KMS-11 (cell line): Measurements from ENCODE around the gene PDE1A.

Source experiments
- H2AFZ ChIP-seq: fragments of 200-600 bp; sonication (generic); 2 replicates; pipeline ENCODE4 v1.6.1; 2016; ENCODE audit warnings: antibody characterized with exemption, mixed run types, low read depth
- H3K27ac ChIP-seq: fragments of 200-600 bp; sonication (generic); 2 replicates; pipeline ENCODE4 v1.6.1; 2016; ENCODE audit warnings: mild to moderate bottlenecking, mixed run types
- H3K27me3 ChIP-seq: fragments of 200-600 bp; sonication (generic); 2 replicates; pipeline ENCODE4 v1.6.1; 2017; ENCODE audit warnings: mild to moderate bottlenecking, low read depth, mixed run types, moderate library complexity; ENCODE audit not compliant: insufficient read depth
- H3K36me3 ChIP-seq: fragments of 200-600 bp; sonication (generic); 2 replicates; pipeline ENCODE4 v1.6.1; 2017; ENCODE audit warnings: mild to moderate bottlenecking, mixed run types; ENCODE audit not compliant: insufficient read depth
- H3K4me1 ChIP-seq: fragments of 200-600 bp; sonication (generic); 2 replicates; pipeline ENCODE4 v1.6.1; 2016; ENCODE audit warnings: mild to moderate bottlenecking, low read depth, mixed run types; ENCODE audit not compliant: poor library complexity, severe bottlenecking
- H3K4me2 ChIP-seq: fragments of 200-600 bp; sonication (generic); 2 replicates; pipeline ENCODE4 v1.7.0; 2016; ENCODE audit warnings: mild to moderate bottlenecking, mixed run types
- H3K4me3 ChIP-seq: fragments of 200-600 bp; sonication (generic); IDR thresholded peaks from 2 replicates; pipeline ENCODE4 v1.6.1; 2017; ENCODE audit warnings: low read depth, low read length, mixed read lengths; ENCODE audit not compliant: insufficient read depth
- H3K79me2 ChIP-seq: fragments of 200-600 bp; sonication (generic); 2 replicates; pipeline ENCODE4 v1.6.1; 2016; ENCODE audit warnings: low read depth, mixed run types; ENCODE audit not compliant: insufficient read depth
- H3K9ac ChIP-seq: fragments of 200-600 bp; sonication (generic); 2 replicates; pipeline ENCODE4 v1.6.1; 2016; ENCODE audit warnings: mild to moderate bottlenecking, mixed run types
- H4K20me1 ChIP-seq: fragments of 200-600 bp; sonication (generic); 2 replicates; pipeline ENCODE4 v1.6.1; 2016; ENCODE audit warnings: mild to moderate bottlenecking, mixed run types; ENCODE audit not compliant: insufficient read depth
- TF ChIP-seq, protein P1 (sequence below): fragments of 200-600 bp; sonication (generic); conservative IDR thresholded peaks from 2 replicates; pipeline ENCODE4 v1.6.1; 2017; ENCODE audit warnings: low read depth, mild to moderate bottlenecking, antibody characterized with exemption, low read length, moderate library complexity, mixed read lengths

Gene PDE1A

DNA sequence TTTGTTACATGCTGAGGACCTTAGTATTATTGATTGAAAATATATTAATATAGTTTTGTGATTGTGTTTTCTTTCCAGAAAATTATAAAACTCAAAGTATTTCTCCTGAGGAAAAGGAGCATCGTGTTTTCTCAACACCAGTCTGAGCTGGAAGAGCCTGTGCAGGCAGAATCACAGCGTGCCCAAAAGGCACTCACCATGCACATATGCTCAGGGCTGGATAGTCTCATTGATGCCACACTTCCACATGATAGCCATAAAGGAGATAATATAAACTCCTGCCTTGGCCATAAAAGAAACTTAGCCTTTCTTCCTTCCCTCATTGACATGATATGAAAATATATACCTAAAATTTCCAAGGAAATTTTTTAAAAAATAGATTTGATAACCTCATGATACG, 4.0 kb downstream of the PDE1A start:
- Histone ChIP-seq H3K9ac (no peak overlapping the region), H3K4me3 (no peak overlapping the region), H3K4me1 (no peaks in the 10 kb centered on the region), H4K20me1 (no peaks in the 10 kb centered on the region), H3K79me2 (no peaks in the 10 kb centered on the region), H3K27me3 (no peaks in the 10 kb centered on the region), H3K4me2 (no peak overlapping the region), H3K36me3 (no peaks in the 10 kb centered on the region), H3K27ac (no peak overlapping the region), H2AFZ (no peak overlapping the region)
- TF ChIP-seq, protein P1, sequence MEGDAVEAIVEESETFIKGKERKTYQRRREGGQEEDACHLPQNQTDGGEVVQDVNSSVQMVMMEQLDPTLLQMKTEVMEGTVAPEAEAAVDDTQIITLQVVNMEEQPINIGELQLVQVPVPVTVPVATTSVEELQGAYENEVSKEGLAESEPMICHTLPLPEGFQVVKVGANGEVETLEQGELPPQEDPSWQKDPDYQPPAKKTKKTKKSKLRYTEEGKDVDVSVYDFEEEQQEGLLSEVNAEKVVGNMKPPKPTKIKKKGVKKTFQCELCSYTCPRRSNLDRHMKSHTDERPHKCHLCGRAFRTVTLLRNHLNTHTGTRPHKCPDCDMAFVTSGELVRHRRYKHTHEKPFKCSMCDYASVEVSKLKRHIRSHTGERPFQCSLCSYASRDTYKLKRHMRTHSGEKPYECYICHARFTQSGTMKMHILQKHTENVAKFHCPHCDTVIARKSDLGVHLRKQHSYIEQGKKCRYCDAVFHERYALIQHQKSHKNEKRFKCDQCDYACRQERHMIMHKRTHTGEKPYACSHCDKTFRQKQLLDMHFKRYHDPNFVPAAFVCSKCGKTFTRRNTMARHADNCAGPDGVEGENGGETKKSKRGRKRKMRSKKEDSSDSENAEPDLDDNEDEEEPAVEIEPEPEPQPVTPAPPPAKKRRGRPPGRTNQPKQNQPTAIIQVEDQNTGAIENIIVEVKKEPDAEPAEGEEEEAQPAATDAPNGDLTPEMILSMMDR = no peak

DNA sequence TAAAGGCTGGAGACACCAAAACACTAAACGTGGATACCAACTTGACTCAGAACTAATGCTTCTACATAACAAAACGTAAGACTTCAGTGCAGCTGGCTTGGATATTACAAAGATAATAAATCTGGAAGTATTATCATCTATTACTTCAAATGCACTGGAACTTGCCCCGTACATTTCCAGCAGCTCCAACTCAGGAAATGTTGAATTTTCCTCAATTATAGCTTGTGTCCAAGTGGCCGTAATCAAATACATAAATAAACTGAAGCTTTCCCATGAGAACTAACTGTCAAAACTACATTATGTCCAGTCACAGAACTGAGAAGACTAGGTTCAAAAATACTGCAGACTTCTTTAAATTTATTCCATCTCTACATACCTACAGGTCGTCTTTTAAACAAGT, 6.2 kb downstream of the PDE1A start:
- TF ChIP-seq, protein P1 = no peak
- H3K79me2 ChIP-seq = no peaks in the 10 kb centered on the region

DNA sequence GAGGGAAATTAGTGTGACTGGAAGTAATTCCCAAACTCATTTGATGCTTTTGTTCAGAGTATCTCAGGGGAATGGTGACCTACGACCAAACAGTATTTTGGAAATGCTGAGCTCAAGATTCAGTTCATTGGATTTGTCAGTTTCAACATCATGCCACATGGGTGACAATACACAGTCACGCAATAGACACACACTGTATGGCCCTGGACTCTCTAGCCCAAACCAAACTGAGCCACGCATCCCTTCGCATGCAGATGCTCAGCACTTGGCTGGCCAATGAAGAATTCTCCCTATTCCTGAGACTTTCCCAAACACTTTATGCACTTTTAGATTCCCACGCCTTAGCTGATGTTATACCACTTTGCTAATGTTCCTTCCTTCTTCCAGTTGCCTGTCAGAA, 10.0 kb downstream of the PDE1A start:
- Histone ChIP-seq H4K20me1 (no peaks in the 10 kb centered on the region), H2AFZ (no peak overlapping the region), H3K4me2 (no peak overlapping the region), H3K9ac (no peak overlapping the region), H3K4me1 (no peaks in the 10 kb centered on the region), H3K27ac (no peak overlapping the region), H3K4me3 (no peak overlapping the region), H3K27me3 (no peaks in the 10 kb centered on the region), H3K36me3 (no peaks in the 10 kb centered on the region), H3K79me2 (no peaks in the 10 kb centered on the region)
- TF ChIP-seq, protein P1 = no peak

More for the DNA sequence above, 6.2 kb downstream of the PDE1A start:
- Histone ChIP-seq H3K4me1 (no peaks in the 10 kb centered on the region), H2AFZ (no peak overlapping the region), H3K4me2 (no peak overlapping the region), H4K20me1 (no peaks in the 10 kb centered on the region), H3K27me3 (no peaks in the 10 kb centered on the region), H3K4me3 (no peak overlapping the region), H3K9ac (no peak overlapping the region), H3K27ac (no peak overlapping the region), H3K36me3 (no peaks in the 10 kb centered on the region)

DNA sequence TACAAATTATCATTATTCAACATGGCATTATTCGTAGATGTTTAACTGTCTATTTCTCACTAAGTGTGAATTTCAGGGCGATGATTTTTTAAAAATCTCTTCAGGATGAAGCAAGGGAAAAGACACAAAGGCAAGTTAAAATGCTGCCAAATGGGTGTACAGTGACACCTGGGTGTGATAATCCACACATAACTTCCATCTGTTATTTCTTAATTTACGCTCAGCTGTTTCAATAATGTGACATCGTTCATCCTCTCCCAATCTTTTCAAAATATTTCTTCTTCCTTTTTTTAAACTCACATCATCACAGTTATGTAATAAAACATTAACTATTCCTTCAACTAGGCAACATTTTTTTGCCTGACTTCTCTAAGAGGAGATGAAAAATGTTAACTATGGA, 10.6 kb downstream of the PDE1A start:
- TF ChIP-seq, protein P1 = no peak

DNA sequence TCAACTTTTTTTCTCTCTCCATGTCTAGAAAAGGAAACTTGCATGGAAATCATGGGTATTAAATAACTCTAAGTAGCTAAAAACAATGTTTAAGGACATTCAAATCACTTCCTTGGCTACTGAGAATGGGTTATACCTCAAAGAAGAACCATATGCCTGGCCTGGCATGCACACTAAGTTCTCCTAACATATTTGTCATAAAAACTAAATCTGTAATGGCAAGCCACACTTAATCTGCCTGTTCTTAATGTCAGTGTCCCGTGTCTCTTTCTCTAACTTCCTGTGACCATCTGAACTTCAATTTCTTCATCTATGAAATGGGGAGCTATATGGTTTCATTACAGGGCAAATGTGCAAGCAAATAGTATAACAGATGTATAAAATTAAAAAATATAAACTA, 11.1 kb downstream of the PDE1A start:
- no peak overlapping the region for H3K27ac ChIP-seq
- H2AFZ ChIP-seq = no peak overlapping the region
- H3K4me2 ChIP-seq = no peak overlapping the region
- no peaks in the 10 kb centered on the region for H3K79me2 ChIP-seq
- H3K9ac ChIP-seq = no peak overlapping the region
- no peak overlapping the region for H3K4me3 ChIP-seq
- H4K20me1 ChIP-seq = no peaks in the 10 kb centered on the region
- H3K36me3 ChIP-seq = no peaks in the 10 kb centered on the region
- H3K4me1 ChIP-seq = no peaks in the 10 kb centered on the region
- TF ChIP-seq, protein P1 = no peak
- H3K27me3 ChIP-seq = no peaks in the 10 kb centered on the region

More for the DNA sequence above, 10.6 kb downstream of the PDE1A start:
- Histone ChIP-seq H3K4me2 (no peak overlapping the region), H3K4me3 (no peak overlapping the region), H4K20me1 (no peaks in the 10 kb centered on the region), H3K27me3 (no peaks in the 10 kb centered on the region), H3K79me2 (no peaks in the 10 kb centered on the region), H3K27ac (no peak overlapping the region), H2AFZ (no peak overlapping the region), H3K36me3 (no peaks in the 10 kb centered on the region), H3K9ac (no peak overlapping the region), H3K4me1 (no peaks in the 10 kb centered on the region)
